H9 (cell line): ENCODE data around the gene ATP6V1G3. TPM values are rescaled to one million over a fixed set of nuclear protein-coding genes. Genes with fewer than 3 reads are reported as not detected.

ENCODE experiments used
- DNase-seq: peaks from one replicate; pipeline ENCODE4 v3.0.0-alpha.2; 2017
- H2AFZ ChIP-seq: one replicate; pipeline ENCODE4 v1.6.1; 2013; ENCODE audit warnings: mild to moderate bottlenecking, low read length, control low read depth, moderate library complexity
- H2AK5ac ChIP-seq: 2 replicates; pipeline ENCODE4 v1.6.1; 2013; ENCODE audit warnings: low read length, control low read depth, mixed read lengths; ENCODE audit not compliant: insufficient read length
- H2BK120ac ChIP-seq: one replicate; pipeline ENCODE4 v1.6.1; 2013; ENCODE audit warnings: low read depth, mild to moderate bottlenecking, low read length, control low read depth, inconsistent platforms; ENCODE audit not compliant: poor library complexity, severe bottlenecking
- H2BK12ac ChIP-seq: 2 replicates; pipeline ENCODE4 v1.6.1; 2013; ENCODE audit warnings: low read length, control low read depth, mixed read lengths, low read depth; ENCODE audit not compliant: insufficient read length
- H2BK15ac ChIP-seq: 2 replicates; pipeline ENCODE4 v1.6.1; 2013; ENCODE audit warnings: low read depth, low read length, control low read depth
- H2BK20ac ChIP-seq: one replicate; pipeline ENCODE4 v1.6.1; 2013; ENCODE audit warnings: low read depth, mild to moderate bottlenecking, low read length, control low read depth, inconsistent platforms; ENCODE audit not compliant: poor library complexity, severe bottlenecking
- H2BK5ac ChIP-seq: 2 replicates; pipeline ENCODE4 v1.6.1; 2013; ENCODE audit warnings: low read length, control low read depth, mixed read lengths; ENCODE audit not compliant: insufficient read length
- H3K14ac ChIP-seq: 2 replicates; pipeline ENCODE4 v1.6.1; 2013; ENCODE audit warnings: low read length, control low read depth; ENCODE audit not compliant: insufficient read depth
- H3K18ac ChIP-seq: 2 replicates; pipeline ENCODE4 v1.6.1; 2013; ENCODE audit warnings: low read depth, mild to moderate bottlenecking, mixed read lengths, low read length, control low read depth; ENCODE audit not compliant: insufficient read length
- H3K23ac ChIP-seq: 2 replicates; pipeline ENCODE4 v1.6.1; 2013; ENCODE audit warnings: low read length, control low read depth, mixed read lengths, low read depth; ENCODE audit not compliant: insufficient read length
- H3K23me2 ChIP-seq: 2 replicates; pipeline ENCODE4 v1.6.1; 2013; ENCODE audit warnings: low read depth, mild to moderate bottlenecking, mixed read lengths, low read length, control low read depth; ENCODE audit not compliant: insufficient read length, poor library complexity, severe bottlenecking
- H3K27ac ChIP-seq: 2 replicates; pipeline ENCODE4 v1.5.1; 2013; ENCODE audit warnings: low read length, control low read depth, mixed read lengths, low read depth; ENCODE audit not compliant: insufficient read length
- H3K27me3 ChIP-seq: 2 replicates; pipeline ENCODE4 v1.6.1; 2013; ENCODE audit warnings: low read length, control low read depth, inconsistent platforms; ENCODE audit not compliant: insufficient read depth
- H3K4ac ChIP-seq: 2 replicates; pipeline ENCODE4 v1.6.1; 2013; ENCODE audit warnings: low read depth, mild to moderate bottlenecking, control low read depth, inconsistent platforms, low read length, moderate library complexity
- H3K4me1 ChIP-seq: 2 replicates; pipeline ENCODE4 v1.6.1; 2013; ENCODE audit warnings: low read length, control low read depth, inconsistent platforms; ENCODE audit not compliant: insufficient read depth
- H3K4me2 ChIP-seq: 2 replicates; pipeline ENCODE4 v1.6.1; 2013; ENCODE audit warnings: low read length, control low read depth, mixed read lengths; ENCODE audit not compliant: insufficient read length, insufficient read depth
- H3K56ac ChIP-seq: 2 replicates; pipeline ENCODE4 v1.6.1; 2013; ENCODE audit warnings: low read depth, mild to moderate bottlenecking, mixed read lengths, low read length, control low read depth; ENCODE audit not compliant: insufficient read length
- H3K79me1 ChIP-seq: 2 replicates; pipeline ENCODE4 v1.6.1; 2013; ENCODE audit warnings: low read depth, mild to moderate bottlenecking, moderate library complexity, low read length, control low read depth, inconsistent platforms; ENCODE audit not compliant: insufficient read depth, poor library complexity, severe bottlenecking
- H3K79me2 ChIP-seq: 2 replicates; pipeline ENCODE4 v1.6.1; 2013; ENCODE audit warnings: low read length, control low read depth, inconsistent platforms; ENCODE audit not compliant: insufficient read depth
- H3K9ac ChIP-seq: 2 replicates; pipeline ENCODE4 v1.6.1; 2013; ENCODE audit warnings: low read length, control low read depth, mixed read lengths; ENCODE audit not compliant: insufficient read length; ENCODE audit errors: extremely low read depth
- H3K9me3 ChIP-seq: one replicate; pipeline ENCODE4 v1.6.1; 2013; ENCODE audit warnings: low read depth, low read length, inconsistent platforms; ENCODE audit not compliant: control insufficient read depth
- H3T11ph ChIP-seq: one replicate; pipeline ENCODE4 v1.6.1; 2013; ENCODE audit warnings: mild to moderate bottlenecking, low read length, control low read depth, inconsistent platforms
- H4K20me1 ChIP-seq: one replicate; pipeline ENCODE4 v1.6.1; 2013; ENCODE audit not compliant: control insufficient read depth, insufficient read length, insufficient read depth
- H4K5ac ChIP-seq: 2 replicates; pipeline ENCODE4 v1.6.1; 2013; ENCODE audit warnings: low read depth, mild to moderate bottlenecking, mixed read lengths, low read length, control low read depth; ENCODE audit not compliant: insufficient read length
- H4K8ac ChIP-seq: replicated peaks from 2 replicates; pipeline ENCODE4 v1.6.1; 2013; ENCODE audit warnings: low read length, control low read depth, mixed read lengths, low read depth; ENCODE audit not compliant: insufficient read length
- H4K91ac ChIP-seq: 2 replicates; pipeline ENCODE4 v1.6.1; 2013; ENCODE audit warnings: low read depth, mild to moderate bottlenecking, moderate library complexity, mixed read lengths, low read length, control low read depth; ENCODE audit not compliant: insufficient read length
- H3K27ac Mint-ChIP-seq, 3 experiments: 2 replicates in 2 of 3; 3 replicates in 1 of 3; pipeline ENCODE4 v1.8.0; 2020 to 2021; ENCODE audit warnings: mixed read lengths in 3 of 3, mild to moderate bottlenecking in 1 of 3, moderate library complexity in 1 of 3
- H3K27me3 Mint-ChIP-seq: 2 replicates; pipeline ENCODE4 v1.8.0; 2021; ENCODE audit warnings: low read depth, mild to moderate bottlenecking, moderate library complexity, mixed read lengths
- H3K36me3 Mint-ChIP-seq, 3 experiments: 2 replicates in 2 of 3; 3 replicates in 1 of 3; pipeline ENCODE4 v1.8.0; 2020 to 2021; ENCODE audit warnings: low read depth in 3 of 3, mixed read lengths in 3 of 3; ENCODE audit not compliant: insufficient read depth in 1 of 3
- H3K4me1 Mint-ChIP-seq, 2 experiments: 2 replicates each; pipeline ENCODE4 v1.8.0; 2020; ENCODE audit warnings: mixed read lengths in 2 of 2
- H3K4me3 Mint-ChIP-seq, 2 experiments: 2 replicates in 1 of 2; 3 replicates in 1 of 2; pipeline ENCODE4 v1.8.0; 2020 to 2021; ENCODE audit warnings: mild to moderate bottlenecking in 2 of 2, mixed read lengths in 2 of 2, moderate library complexity in 1 of 2
- H3K9me3 Mint-ChIP-seq, 2 experiments: 2 replicates in 1 of 2; 3 replicates in 1 of 2; pipeline ENCODE4 v1.8.0; 2020; ENCODE audit warnings: mild to moderate bottlenecking in 2 of 2, mixed read lengths in 2 of 2, moderate library complexity in 1 of 2
- CTCF ChIP-seq: fragments of 200-600 bp; sonication (generic); conservative IDR thresholded peaks from 3 replicates; pipeline ENCODE4 v1.8.0; 2021; ENCODE audit warnings: antibody characterized with exemption, mild to moderate bottlenecking
- WGBS: extraction: QIAGEN DNeasy Blood & Tissue Kit; methylation state at CpG from one replicate; pipeline ENCODE4 v1.1.7; 2013; ENCODE audit warnings: missing lambda C conversion rate, low lambda C conversion rate, mixed read lengths; ENCODE audit not compliant: insufficient read length; ENCODE audit errors: extremely low coverage; 5-methylcytosine and 5-hydroxymethylcytosine counted together
- total RNA-seq: library from RNA; stranded (reverse); gene quantifications from 2 replicates; pipeline ENCODE4 v1.2.1, GENCODE V29; 2021

ATP6V1G3 gene
- total RNA-seq, 1 experiment from 2014 or later, result not detected

- H3K9me3 Mint-ChIP-seq, result no peaks in the 10 kb centered on the region
- Histone ChIP-seq H3K14ac (no peak overlapping the region), H2BK20ac (no peak overlapping the region), H3K79me2 (no peaks in the 10 kb centered on the region), H2BK12ac (no peak overlapping the region), H4K8ac (no peak overlapping the region), H3K27ac (no peak overlapping the region), H3K9ac (no peak overlapping the region), H2AFZ (no peak overlapping the region), H3K4me1 (no peaks in the 10 kb centered on the region), H2AK5ac (no peak overlapping the region), H3K23ac (no peak overlapping the region), H4K91ac (no peak overlapping the region), H3K23me2 (no peaks in the 10 kb centered on the region), H3K4me2 (no peak overlapping the region), H2BK5ac (no peak overlapping the region), H3K56ac (no peak overlapping the region), H4K20me1 (no peaks in the 10 kb centered on the region), H3K4ac (no peak overlapping the region), H3K79me1 (no peaks in the 10 kb centered on the region), H2BK15ac (no peak overlapping the region), H3K27me3 (no peaks in the 10 kb centered on the region), H3K18ac (no peak overlapping the region), H3T11ph (no peak overlapping the region), H3K9me3 (no peaks in the 10 kb centered on the region), H2BK120ac (no peak overlapping the region), H4K5ac (no peak overlapping the region)
- H3K4me3 Mint-ChIP-seq, result no peak overlapping the region
- peaks cover 2 to 6% of the 10 kb centered on the region in 2 experiments for H3K4me1 Mint-ChIP-seq
- H3K36me3 Mint-ChIP-seq, result no peaks in the 10 kb centered on the region
- WGBS, result no CpG with 5 or more reads among the region's 1 CpG
- DNase-seq, result no peak
- no peaks in the 10 kb centered on the region for H3K27me3 Mint-ChIP-seq
- no peak overlapping the region for H3K27ac Mint-ChIP-seq
- TF ChIP-seq CTCF, result no peak
Measured at GRCh38 chr1:198528364-198528763, 12.1 kb downstream of the ATP6V1G3 start.
